Activated naive CD8-positive, alpha-beta T cell (primary cell): ENCODE results near the gene U2AF1L4.
"Not testable (repeated sequence)": the region's sequence is repeated elsewhere in the genome, so short reads cannot be mapped to it uniquely, and the experiment has no call there.

Source experiments
- H3K27ac Mint-ChIP-seq: one replicate; pipeline ENCODE4 v1.8.0; 2021; ENCODE audit warnings: mixed read lengths
- H3K27me3 Mint-ChIP-seq: one replicate; pipeline ENCODE4 v1.8.0; 2021; ENCODE audit warnings: mixed read lengths
- H3K36me3 Mint-ChIP-seq: one replicate; pipeline ENCODE4 v1.8.0; 2021; ENCODE audit warnings: mixed read lengths
- H3K4me1 Mint-ChIP-seq: one replicate; pipeline ENCODE4 v1.8.0; 2021; ENCODE audit warnings: low read depth, mixed read lengths
- H3K4me3 Mint-ChIP-seq: one replicate; pipeline ENCODE4 v1.8.0; 2021; ENCODE audit warnings: mild to moderate bottlenecking, mixed read lengths
- H3K9me3 Mint-ChIP-seq: one replicate; pipeline ENCODE4 v1.8.0; 2021; ENCODE audit warnings: low read depth, mixed read lengths

U2AF1L4 gene

GRCh38 chr19:35773020-35773806 lies 28.0 kb upstream of the U2AF1L4 start:
- H3K36me3 Mint-ChIP-seq, result no peaks in the 10 kb centered on the region
- H3K4me3 Mint-ChIP-seq, result no peak overlapping the region
- H3K27me3 Mint-ChIP-seq, result no peaks in the 10 kb centered on the region
- no peaks in the 10 kb centered on the region for H3K9me3 Mint-ChIP-seq
- no peak overlapping the region for H3K27ac Mint-ChIP-seq
- H3K4me1 Mint-ChIP-seq, result peaks cover 7% of the 10 kb centered on the region

DNA sequence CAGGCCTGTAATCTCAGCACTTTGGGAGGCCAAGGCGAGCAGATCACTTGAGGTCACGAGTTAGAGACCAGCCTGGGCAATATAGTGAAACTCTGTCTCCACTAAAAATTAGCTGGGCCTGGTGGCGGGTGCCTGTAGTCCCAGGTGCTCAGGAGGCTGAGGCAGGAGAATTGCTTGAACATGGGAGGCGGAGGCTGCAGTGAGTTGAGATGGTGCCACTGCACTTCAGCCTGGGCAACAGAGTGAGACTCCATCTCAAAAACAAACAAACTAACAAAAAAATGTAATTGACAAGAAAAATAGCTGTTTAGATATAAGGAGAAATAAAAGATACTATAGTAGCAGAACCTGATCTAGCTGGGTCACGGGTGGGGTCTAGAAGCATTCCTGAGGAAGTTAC lies 27.1 kb upstream of the U2AF1L4 start:
- not testable (repeated sequence) for H3K9me3 Mint-ChIP-seq, H3K27ac Mint-ChIP-seq, H3K36me3 Mint-ChIP-seq, H3K4me1 Mint-ChIP-seq, H3K4me3 Mint-ChIP-seq, H3K27me3 Mint-ChIP-seq

DNA sequence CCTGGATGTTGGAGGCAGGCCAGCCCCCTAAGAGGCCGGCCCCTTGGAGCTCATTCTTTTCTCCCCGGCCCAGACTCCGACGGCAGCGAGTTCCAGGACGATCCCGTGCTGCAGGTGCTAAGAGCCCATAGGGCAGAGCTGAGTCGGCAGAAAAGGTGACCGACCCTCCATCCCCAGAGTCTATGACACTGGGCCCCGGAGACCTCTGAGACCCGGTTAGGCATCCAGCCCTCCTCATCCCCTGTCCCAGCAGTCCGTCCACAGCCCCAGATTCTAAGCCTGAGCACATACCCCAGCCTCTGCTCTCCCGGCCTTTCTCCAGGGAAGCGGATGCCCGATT lies 22.8 kb upstream of the U2AF1L4 start:
- Mint-ChIP-seq H3K9me3 (no peaks in the 10 kb centered on the region), H3K27me3 (no peaks in the 10 kb centered on the region), H3K27ac (no peak overlapping the region), H3K4me1 (no peaks in the 10 kb centered on the region), H3K36me3 (no peaks in the 10 kb centered on the region), H3K4me3 (no peak overlapping the region)

DNA sequence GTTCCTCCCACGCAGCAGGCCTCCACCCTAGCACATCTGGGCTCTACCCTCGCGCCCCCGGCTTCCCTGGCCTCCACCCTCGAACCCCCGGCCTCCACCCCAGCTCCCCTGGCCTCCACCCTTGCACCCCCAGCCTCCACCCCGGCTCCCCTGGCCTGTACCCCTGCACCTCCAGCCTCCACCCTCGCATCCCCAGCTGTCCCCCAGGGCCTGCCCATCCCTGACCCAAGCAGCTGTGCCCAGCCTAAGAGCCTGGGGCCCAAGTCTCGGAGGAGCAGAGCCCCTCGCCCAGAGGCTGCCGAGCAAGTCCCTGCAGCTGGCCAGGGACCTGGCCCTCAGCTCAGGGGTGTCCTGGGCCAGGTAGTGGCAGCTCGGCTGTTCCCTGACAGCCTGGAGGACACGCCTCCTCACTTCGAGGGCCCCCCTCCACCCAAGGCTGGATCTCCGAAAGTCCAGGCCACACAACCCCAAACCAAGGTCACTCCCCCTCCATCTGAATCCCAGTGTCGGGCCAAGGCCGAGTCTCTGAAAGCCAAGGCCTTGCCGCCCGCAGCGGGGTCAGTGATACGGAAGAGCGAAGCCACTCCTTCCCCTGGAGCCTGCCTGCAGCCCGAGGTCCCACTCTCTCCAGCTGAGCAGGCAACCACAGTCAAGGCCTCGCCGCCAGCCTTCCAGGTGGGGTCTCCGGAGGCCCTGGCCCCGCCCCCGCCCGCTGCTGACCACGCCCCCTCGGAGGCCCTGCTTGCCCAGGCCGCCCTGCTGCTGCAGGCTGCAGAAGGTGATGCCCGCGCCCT lies 22.3 kb upstream of the U2AF1L4 start:
- Mint-ChIP-seq H3K4me1 (no peaks in the 10 kb centered on the region), H3K27me3 (no peaks in the 10 kb centered on the region), H3K4me3 (no peak overlapping the region), H3K27ac (no peak overlapping the region), H3K9me3 (no peaks in the 10 kb centered on the region), H3K36me3 (no peaks in the 10 kb centered on the region)

GRCh38 chr19:35766571-35767104 lies 21.4 kb upstream of the U2AF1L4 start:
- H3K4me1 Mint-ChIP-seq, result no peaks in the 10 kb centered on the region
- no peaks in the 10 kb centered on the region for H3K27me3 Mint-ChIP-seq
- no peaks in the 10 kb centered on the region for H3K36me3 Mint-ChIP-seq
- H3K9me3 Mint-ChIP-seq, result no peaks in the 10 kb centered on the region
- no peak overlapping the region for H3K27ac Mint-ChIP-seq
- no peak overlapping the region for H3K4me3 Mint-ChIP-seq

- no peak overlapping the region for H3K27ac Mint-ChIP-seq
- no peaks in the 10 kb centered on the region for H3K9me3 Mint-ChIP-seq
- H3K4me3 Mint-ChIP-seq, result no peak overlapping the region
- no peaks in the 10 kb centered on the region for H3K4me1 Mint-ChIP-seq
- no peaks in the 10 kb centered on the region for H3K36me3 Mint-ChIP-seq
- H3K27me3 Mint-ChIP-seq, result no peaks in the 10 kb centered on the region
These were observed 19.5 kb upstream of the U2AF1L4 start for GRCh38 chr19:35764432-35765315.

DNA sequence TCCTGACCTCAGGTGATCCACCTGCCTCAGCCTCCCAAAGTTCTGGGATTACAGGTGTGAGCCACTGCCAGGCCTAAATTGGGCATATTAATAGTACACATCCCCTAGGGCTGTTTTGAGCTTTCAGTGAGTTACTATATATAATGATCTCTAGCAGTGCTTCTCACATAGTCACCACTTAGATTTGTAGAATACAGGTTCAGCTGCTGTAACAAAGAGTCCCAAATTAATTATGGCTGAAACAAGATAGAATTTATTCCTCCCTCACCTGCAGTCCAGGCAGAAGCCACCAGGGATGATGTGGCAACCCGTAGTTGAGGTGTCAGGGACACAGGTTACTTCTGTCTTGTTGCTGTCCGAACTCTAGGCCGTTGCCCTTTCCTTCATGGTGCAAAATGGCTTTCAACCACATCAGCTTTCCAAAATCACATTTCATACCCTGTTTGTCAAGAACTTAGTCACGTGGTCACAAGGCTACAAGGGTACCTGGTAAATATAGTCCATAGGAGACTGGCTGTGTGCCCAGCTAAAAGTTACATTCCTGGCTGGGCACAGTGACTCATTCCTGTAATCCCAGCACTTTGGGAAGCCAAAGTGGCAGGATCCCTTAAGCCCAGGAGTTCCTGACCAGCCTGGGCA lies 15.6 kb upstream of the U2AF1L4 start:
- no peak overlapping the region for H3K4me3 Mint-ChIP-seq
- H3K4me1 Mint-ChIP-seq, result peaks cover 24% of the 10 kb centered on the region
- H3K9me3 Mint-ChIP-seq, result no peaks in the 10 kb centered on the region
- no peaks in the 10 kb centered on the region for H3K36me3 Mint-ChIP-seq
- no peaks in the 10 kb centered on the region for H3K27me3 Mint-ChIP-seq
- H3K27ac Mint-ChIP-seq, result no peak overlapping the region

DNA sequence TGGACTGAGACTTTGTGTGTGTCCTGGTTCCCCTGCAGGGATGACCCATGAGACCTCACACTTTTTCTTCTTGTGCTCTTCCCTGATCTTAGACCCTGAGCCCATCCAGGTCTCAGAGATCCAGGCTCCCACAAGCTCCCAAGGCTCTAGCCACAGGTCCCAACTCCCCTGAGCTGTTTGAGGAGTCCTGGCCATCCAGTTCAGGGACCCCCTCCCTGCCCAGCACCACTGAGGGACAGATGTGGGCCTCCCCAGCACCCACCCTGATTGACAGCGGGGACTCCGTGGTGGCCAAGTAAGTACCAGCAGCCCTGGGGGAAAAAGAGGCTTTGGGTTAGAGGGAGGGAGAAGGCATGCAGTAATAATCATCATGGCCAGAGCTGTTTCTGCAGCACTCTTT lies 14.5 kb upstream of the U2AF1L4 start:
- Mint-ChIP-seq H3K4me1 (peaks cover 27% of the 10 kb centered on the region), H3K27ac (no peak overlapping the region), H3K36me3 (no peaks in the 10 kb centered on the region), H3K9me3 (no peaks in the 10 kb centered on the region), H3K27me3 (no peaks in the 10 kb centered on the region), H3K4me3 (peak overlapping the region; percentile 96)

- no peaks in the 10 kb centered on the region for H3K36me3 Mint-ChIP-seq
- H3K4me3 Mint-ChIP-seq, result peak within 1 kb of the TSS; percentile 96
- H3K9me3 Mint-ChIP-seq, result no peaks in the 10 kb centered on the region
- peaks cover 27% of the 10 kb centered on the region for H3K4me1 Mint-ChIP-seq
- H3K27ac Mint-ChIP-seq, result peak within 1 kb of the TSS; percentile 95
- no peaks in the 10 kb centered on the region for H3K27me3 Mint-ChIP-seq
These were observed 12.8 kb upstream of the U2AF1L4 start, which contains the start of gene PROSER3 for GRCh38 chr19:35757749-35758608. TSS of gene PROSER3 (plus strand) at chr19:35758176. CDS start at chr19:35758216, 40 bp downstream.

GRCh38 chr19:35757231-35757748 lies 12.1 kb upstream of the U2AF1L4 start:
- Mint-ChIP-seq H3K27ac (no peak overlapping the region), H3K27me3 (no peaks in the 10 kb centered on the region)

GRCh38 chr19:35756377-35757230 lies 11.4 kb upstream of the U2AF1L4 start, which contains the start of gene HSPB6:
TSS of gene HSPB6 (minus strand) at chr19:35757029. CDS start at chr19:35757008, 21 bp downstream.
- Mint-ChIP-seq H3K4me1 (peaks cover 27% of the 10 kb centered on the region), H3K9me3 (no peaks in the 10 kb centered on the region), H3K27ac (peak within 1 kb of the TSS; percentile 95), H3K36me3 (no peaks in the 10 kb centered on the region), H3K4me3 (peak within 1 kb of the TSS; percentile 96), H3K27me3 (no peaks in the 10 kb centered on the region)

More at GRCh38 chr19:35757231-35757748, 12.1 kb upstream of the U2AF1L4 start:
- no peaks in the 10 kb centered on the region for H3K36me3 Mint-ChIP-seq
- peak overlapping the region; percentile 96 for H3K4me3 Mint-ChIP-seq
- H3K4me1 Mint-ChIP-seq, result peaks cover 27% of the 10 kb centered on the region
- no peaks in the 10 kb centered on the region for H3K9me3 Mint-ChIP-seq

DNA sequence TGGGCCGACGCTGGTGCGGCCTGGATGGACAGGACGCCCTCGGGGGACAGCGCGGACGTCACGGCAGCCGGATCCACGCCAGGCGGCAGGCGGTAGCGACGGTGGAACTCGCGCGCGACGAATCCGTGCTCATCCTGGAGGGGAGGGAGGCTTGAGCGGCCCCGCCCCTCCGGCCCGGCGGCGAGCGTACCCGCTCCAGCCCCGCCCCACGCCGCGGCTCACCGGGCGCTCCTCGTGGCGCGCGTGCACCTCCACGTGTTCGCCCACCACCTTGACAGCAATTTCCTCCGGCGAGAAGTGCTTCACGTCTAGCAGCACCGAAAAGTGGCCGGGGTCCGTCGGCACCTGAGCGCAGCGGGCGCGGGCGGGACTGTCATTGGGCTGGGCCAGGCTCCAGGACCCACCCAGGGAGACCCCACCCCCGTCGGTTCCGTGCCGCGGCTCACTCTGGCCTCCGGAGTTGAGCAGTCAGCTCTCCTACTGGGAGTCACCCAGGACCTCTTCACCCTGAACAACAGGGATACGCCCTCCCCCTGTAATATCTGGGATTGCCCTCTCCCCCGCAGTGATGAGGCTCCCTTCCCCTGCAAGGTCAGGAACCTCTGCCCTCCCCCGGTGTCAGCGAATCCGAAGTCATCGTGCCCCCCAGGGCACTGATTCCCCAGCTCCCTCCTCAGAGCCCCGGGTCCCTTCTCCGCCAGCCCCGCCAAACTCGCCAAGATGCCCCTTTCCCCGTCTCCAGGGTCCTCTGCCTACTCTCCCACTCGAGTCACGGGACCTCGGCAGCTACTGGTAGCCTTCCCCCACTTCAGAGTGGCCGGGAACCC lies 10.5 kb upstream of the U2AF1L4 start:
- Mint-ChIP-seq H3K9me3 (no peaks in the 10 kb centered on the region), H3K36me3 (no peaks in the 10 kb centered on the region), H3K27me3 (no peaks in the 10 kb centered on the region), H3K27ac (no peak overlapping the region), H3K4me1 (peaks cover 27% of the 10 kb centered on the region), H3K4me3 (peak overlapping the region; percentile 68)
